ENCODE measurements around the gene DMRTB1. TPM values are rescaled to one million over a fixed set of nuclear protein-coding genes. Genes with fewer than 3 reads are reported as not detected.

DMRTB1 gene
- total RNA-seq, 6 experiments from 2014 or later: not detected

DNA sequence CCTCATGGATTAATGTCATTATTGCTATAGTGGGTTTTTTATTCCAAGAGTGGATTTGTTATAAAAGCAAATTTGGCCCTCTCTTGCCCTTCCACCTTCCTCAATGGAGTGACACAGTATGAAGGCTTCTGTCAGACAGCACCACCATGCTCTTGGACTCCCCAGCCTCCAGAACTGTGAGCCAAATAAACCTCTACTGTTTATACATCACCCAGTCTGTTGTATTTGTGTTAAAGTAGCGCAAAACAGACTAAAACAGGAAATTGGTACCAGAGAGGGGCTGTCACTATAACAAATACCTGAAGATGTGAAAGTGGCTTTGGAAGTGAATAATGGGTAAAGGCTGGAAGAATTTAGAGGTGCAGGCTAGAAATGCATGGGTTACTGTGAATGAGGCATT is 38.0 kb upstream of the DMRTB1 start:
- no peaks in the 10 kb centered on the region for H3K9me3 ChIP-seq
- intact Hi-C loops (cut with DNase I): no loop called here
- ATAC-seq (no peak), DNase-seq (no peak)
- no peaks in the 10 kb centered on the region for H3K4me1 ChIP-seq
- no peaks in the 10 kb centered on the region for H3K36me3 ChIP-seq
- no peak for TF ChIP-seq POLR2A (IDR thresholded peaks at IDR 0.05)
- TF ChIP-seq, protein P1, sequence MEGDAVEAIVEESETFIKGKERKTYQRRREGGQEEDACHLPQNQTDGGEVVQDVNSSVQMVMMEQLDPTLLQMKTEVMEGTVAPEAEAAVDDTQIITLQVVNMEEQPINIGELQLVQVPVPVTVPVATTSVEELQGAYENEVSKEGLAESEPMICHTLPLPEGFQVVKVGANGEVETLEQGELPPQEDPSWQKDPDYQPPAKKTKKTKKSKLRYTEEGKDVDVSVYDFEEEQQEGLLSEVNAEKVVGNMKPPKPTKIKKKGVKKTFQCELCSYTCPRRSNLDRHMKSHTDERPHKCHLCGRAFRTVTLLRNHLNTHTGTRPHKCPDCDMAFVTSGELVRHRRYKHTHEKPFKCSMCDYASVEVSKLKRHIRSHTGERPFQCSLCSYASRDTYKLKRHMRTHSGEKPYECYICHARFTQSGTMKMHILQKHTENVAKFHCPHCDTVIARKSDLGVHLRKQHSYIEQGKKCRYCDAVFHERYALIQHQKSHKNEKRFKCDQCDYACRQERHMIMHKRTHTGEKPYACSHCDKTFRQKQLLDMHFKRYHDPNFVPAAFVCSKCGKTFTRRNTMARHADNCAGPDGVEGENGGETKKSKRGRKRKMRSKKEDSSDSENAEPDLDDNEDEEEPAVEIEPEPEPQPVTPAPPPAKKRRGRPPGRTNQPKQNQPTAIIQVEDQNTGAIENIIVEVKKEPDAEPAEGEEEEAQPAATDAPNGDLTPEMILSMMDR (IDR thresholded peaks at IDR 0.05): no peak
- no peak overlapping the region for H3K27ac ChIP-seq
- no peak overlapping the region for H3K4me3 ChIP-seq
- 80% methylated on average over 1 of the region's 1 CpG for WGBS (ENCODE audit: insufficient coverage, low coverage, low lambda C conversion rate, missing lambda C conversion rate)
- H3K27me3 ChIP-seq: no peaks in the 10 kb centered on the region

DNA sequence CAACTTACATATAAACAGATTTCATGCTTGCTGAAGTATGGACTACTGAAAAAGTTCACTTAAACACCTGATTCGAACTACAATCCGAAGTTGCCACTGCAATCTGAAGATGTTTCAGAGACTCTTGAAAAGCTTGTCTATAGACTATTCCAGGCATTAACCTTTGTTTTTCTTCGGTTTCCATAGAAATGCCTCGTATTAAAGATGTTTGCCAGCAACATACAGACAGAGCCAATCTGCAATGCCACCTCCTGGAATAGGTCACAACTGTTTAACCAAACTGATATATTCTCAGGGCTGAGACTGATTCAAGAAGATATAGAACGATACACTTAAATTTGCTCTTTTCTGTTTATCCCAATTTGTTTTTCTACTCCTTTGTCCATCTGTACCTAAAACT is 28.9 kb upstream of the DMRTB1 start:
- no peak overlapping the region for H3K27ac ChIP-seq
- no peak overlapping the region for H3K4me3 ChIP-seq
- no peak for ATAC-seq
- no peak for DNase-seq
- H3K9me3 ChIP-seq: no peaks in the 10 kb centered on the region
- H3K36me3 ChIP-seq: no peaks in the 10 kb centered on the region
- WGBS (ENCODE audit: insufficient coverage, low coverage, low lambda C conversion rate, missing lambda C conversion rate): 41% methylated on average over 5 of the region's 5 CpGs
- TF ChIP-seq, protein P1 (IDR thresholded peaks at IDR 0.05): no peak
- no peak for TF ChIP-seq POLR2A (IDR thresholded peaks at IDR 0.05)
- no peaks in the 10 kb centered on the region for H3K27me3 ChIP-seq
- H3K4me1 ChIP-seq: no peaks in the 10 kb centered on the region
- intact Hi-C loops (cut with DNase I): no loop called here

DNA sequence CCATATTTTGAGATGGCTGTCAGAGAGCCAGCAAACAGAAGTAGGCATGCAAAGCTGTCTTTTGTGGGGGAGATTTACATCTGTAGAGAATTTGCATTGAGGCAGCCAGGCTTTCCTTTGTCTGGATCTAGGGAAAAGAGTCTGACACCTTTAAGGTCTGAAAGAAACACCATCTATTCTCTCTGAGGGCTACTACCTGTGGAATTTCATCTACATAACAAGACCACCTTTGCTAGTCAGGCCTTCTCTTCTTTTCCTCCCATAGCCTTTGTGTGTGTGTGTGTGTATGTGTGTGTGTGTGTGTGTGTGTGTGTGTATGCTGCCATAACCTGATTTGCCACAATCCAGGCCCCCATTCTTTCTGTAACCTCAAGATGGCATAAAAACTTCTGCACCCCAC is 28.4 kb upstream of the DMRTB1 start:
- no peak for ATAC-seq
- DNase-seq: no peak
- Histone ChIP-seq H3K27me3 (no peaks in the 10 kb centered on the region), H3K4me3 (no peak overlapping the region), H3K4me1 (no peaks in the 10 kb centered on the region), H3K36me3 (no peaks in the 10 kb centered on the region), H3K9me3 (no peaks in the 10 kb centered on the region), H3K27ac (no peak overlapping the region)
- TF ChIP-seq POLR2A (IDR thresholded peaks at IDR 0.05): no peak
- TF ChIP-seq, protein P1 (IDR thresholded peaks at IDR 0.05): no peak
- intact Hi-C loops (cut with DNase I): no loop called here

DNA sequence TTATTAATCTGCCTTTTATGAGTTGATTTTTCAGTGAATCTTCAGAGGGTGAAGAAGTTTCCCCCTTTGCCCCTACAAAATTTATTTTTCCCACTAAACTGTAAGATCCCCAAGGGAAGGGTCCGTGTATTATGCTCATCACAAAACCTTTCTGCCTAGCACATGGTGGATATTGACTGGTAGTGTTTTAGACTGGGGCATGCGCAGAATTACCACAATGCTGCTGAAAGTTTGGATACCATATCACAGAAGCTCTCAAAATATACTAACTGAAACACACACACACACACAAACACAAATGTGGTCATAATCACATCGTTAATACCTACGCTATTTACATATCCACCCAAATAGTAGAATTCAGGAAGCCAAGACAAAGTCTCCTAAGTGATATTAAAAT is 28.0 kb upstream of the DMRTB1 start:
- Histone ChIP-seq H3K4me3 (no peak overlapping the region), H3K36me3 (no peaks in the 10 kb centered on the region), H3K27me3 (no peaks in the 10 kb centered on the region), H3K4me1 (no peaks in the 10 kb centered on the region), H3K27ac (no peak overlapping the region), H3K9me3 (no peaks in the 10 kb centered on the region)
- TF ChIP-seq POLR2A (IDR thresholded peaks at IDR 0.05): no peak
- TF ChIP-seq, protein P1 (IDR thresholded peaks at IDR 0.05): no peak
- WGBS (ENCODE audit: insufficient coverage, low coverage, low lambda C conversion rate, missing lambda C conversion rate): 72% methylated on average over 4 of the region's 4 CpGs
- DNase-seq (no peak), ATAC-seq (no peak)
- intact Hi-C loops (cut with DNase I): no loop called here

All from right lobe of liver (tissue), 6 donors.